Measurements from ENCODE around the gene FAM237A.

Gene FAM237A

DNA sequence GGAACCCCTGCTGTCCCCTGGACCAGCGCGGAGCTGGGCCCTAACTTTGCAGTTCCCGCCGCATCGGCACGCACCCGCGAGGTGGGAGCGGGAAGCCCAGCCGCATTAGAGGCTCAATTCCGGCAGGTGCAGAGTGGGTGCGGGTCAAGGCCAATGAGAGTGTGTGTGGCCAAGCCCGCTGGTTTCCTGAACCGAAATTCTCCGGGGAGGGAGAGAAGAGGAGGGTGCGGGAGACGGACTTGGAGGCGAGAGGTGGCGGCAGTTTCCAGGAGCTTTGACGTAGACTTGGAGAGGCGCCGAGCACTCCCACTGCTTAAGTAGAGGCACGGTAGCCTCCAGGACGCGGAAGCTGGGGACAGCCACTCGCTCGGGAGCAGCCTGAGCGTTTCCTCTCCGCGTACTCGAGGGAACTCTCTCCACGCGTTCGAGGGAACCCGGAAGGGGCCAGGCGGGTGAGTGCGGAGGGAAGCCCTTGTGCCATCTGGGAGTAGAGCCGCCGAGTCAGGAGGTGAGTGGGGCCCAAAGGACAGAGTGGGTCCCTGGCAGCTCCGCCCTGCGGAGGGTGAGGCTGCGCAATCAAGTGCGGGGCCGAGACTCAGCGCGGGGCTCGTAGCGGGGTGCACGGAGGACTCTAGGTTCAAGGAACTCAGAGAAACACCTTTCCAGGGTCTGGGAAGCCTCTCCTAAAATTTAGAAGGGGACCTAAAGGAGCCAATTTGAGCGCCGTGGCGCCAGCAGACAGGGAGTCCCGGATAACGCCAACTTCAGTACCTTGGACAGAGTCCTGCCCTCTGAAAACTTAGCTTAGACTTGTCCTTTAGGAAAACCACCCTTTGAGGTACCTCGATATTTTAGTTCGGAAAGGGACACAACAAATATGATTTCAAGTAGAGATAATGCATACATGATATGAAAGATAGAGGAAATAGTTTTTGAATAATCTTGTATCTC, at the start of gene FAM237A:
FAM237A (plus strand) TSS at position 413 of the 951 bp plus-strand sequence. CDS start 1,750 bp downstream, outside the sequence.
- H3K4me3 ChIP-seq (ENCODE audit: low read length), result no peak within 1 kb of the TSS
- TF ChIP-seq ZNF274 (IDR thresholded peaks at IDR 0.05; ENCODE audit: low read depth, low read length), result no peak

DNA sequence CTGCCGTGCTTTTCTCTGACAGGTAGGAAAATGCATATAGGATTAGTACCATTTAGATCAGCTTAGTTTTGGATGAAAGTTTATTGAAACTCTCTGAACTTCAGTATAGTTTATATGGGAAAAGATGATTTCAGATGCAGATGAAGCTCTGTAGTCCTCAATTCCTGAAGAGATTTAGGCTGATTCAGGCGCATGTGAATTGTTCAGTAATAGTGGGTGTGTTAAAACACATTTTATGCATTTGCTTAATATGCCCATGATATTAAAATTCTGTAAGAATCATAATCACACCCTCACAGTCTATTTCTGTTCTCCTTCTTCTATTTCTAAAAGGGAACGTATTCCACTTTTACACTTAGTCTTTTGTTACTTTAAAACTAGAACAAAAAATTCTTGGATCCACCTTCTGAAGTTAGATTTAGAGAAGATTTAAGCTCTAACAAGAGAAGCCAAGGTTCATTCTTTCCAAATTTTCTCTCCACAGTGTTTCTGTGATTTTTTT, 44.5 kb upstream of the FAM237A start:
- no peak overlapping the region for H3K4me3 ChIP-seq (ENCODE audit: low read length)
- TF ChIP-seq ZNF274 (IDR thresholded peaks at IDR 0.05; ENCODE audit: low read depth, low read length), result no peak

DNA sequence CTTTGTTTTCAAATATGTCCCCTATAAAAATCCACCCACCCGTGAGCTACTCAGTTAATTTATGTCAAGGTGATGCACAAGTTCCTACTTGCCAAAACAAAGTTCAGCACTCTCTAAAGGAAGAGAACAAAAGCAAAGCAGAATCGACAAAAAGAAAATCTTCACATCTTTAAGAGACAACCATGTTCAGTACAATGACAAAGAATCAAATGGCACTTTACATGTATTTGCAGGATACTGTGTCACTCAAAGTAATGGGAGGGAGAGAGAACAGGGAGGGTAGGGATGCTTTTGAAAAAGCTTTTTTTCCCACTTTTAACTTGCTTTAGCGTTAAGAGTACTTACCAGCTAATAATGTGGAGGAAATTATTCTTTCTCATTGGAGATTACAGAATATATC, 39.0 kb upstream of the FAM237A start:
- TF ChIP-seq ZNF274 (IDR thresholded peaks at IDR 0.05; ENCODE audit: low read depth, low read length), result no peak
- H3K4me3 ChIP-seq (ENCODE audit: low read length), result no peak overlapping the region

DNA sequence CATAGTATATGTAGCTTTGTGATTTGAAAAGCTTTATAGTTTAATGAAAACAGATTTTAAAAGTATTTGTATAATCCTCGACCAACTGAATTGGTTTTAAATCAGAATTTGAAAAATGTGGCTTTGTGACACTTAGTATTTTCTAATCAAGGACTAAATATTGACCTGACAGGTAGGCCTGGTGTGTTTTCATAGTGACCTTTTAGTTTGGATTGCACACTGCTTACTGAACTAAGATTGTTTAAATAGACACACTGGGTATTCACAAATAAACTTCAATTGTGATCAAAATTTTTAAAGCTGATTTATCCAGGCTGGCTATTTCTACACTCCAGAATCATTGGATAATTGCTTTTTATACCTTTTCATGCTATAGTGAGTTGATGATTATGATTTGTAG, 31.8 kb upstream of the FAM237A start:
- no peak for TF ChIP-seq ZNF274 (IDR thresholded peaks at IDR 0.05; ENCODE audit: low read depth, low read length)
- no peak overlapping the region for H3K4me3 ChIP-seq (ENCODE audit: low read length)

DNA sequence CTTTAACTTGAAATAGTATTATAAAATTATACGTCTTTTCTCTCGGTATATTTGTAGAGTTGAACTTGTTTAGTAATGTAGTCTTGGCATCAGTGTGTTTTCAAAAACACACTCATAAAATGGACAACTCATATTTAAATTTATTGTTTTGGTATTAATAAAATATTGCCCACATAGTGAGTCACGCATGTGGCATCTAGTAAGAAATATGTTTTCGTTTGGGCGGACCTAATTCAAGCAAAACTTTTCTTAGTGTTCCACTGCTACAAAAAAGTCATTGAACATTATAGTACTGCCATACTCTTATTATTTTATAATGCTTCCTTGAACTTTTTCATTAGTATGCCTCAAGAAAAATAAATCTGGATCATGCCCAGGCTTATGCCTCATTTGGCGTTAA, 31.1 kb upstream of the FAM237A start:
- no peak for TF ChIP-seq ZNF274 (IDR thresholded peaks at IDR 0.05; ENCODE audit: low read depth, low read length)
- H3K4me3 ChIP-seq (ENCODE audit: low read length), result no peak overlapping the region

DNA sequence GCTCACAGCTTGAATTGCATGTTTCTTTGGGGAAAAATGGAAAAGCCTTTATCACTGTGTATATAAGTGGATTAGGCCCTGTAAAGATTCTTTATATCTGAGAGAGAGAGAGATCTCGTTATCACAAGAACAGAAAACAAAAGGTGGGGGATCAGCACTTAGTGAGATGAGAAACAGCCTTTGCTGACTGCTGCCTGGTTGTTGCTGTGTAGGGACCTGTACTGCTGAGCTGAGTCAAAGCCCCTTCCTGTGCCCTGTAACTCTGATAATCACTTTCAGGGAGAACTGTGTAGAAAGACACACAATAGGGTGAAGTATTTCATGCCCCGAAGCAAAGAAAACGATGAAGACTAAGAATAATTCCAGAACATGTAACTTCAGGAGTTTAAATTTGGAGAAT, 30.6 kb upstream of the FAM237A start:
- H3K4me3 ChIP-seq (ENCODE audit: low read length), result no peak overlapping the region
- no peak for TF ChIP-seq ZNF274 (IDR thresholded peaks at IDR 0.05; ENCODE audit: low read depth, low read length)

DNA sequence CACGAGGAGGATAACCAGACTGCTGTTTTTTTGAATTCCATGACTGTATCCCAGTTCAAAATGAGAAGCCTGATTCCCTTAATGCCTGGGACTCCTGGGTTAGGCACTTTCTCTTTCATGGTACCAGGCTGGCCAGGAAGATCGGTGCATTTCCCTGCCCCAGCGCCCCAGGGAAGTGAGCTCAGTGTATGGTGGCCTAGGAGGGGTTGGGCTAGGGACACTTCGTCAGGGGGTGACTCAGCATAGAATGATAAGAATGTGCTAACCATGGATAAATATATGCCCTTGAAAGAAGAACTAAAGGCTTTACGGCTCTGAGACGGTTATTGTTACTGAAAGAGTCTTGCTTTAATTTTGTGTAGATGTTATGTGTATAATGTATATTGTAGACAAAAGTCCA, 27.5 kb upstream of the FAM237A start:
- TF ChIP-seq ZNF274 (IDR thresholded peaks at IDR 0.05; ENCODE audit: low read depth, low read length), result no peak
- H3K4me3 ChIP-seq (ENCODE audit: low read length), result no peak overlapping the region

DNA sequence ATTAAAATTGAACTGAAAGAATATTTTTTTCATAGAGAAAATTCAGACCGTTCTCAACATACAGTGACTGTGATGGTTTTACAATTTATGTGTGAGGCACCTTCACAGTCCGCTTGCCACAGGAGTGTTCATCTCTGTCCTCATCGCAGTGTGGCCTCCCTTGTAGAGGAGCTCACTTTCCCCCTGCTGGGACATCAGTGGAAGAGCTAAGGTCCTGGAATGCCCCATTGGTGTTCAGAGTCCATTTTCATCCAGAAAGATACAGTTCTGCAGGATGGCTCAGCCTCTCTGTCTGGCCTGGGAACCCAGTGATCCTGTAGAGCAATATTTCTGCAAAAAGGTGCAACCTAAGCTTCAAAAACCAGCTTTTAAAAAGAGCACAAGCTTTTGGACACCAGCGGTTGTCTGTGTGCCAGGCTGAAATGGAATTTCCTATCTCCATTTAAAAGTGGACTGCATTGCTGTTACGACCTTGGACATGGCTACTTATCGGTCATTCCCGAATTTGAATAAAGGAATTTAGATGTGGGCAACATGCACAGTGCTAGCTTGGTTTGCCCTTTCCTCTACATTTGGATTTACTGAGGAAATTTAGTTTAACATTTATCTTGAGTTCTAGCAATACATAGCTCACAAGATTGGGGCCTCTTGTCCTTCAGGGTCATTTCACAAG, 26.7 kb upstream of the FAM237A start:
- TF ChIP-seq ZNF274 (IDR thresholded peaks at IDR 0.05; ENCODE audit: low read depth, low read length), result no peak
- H3K4me3 ChIP-seq (ENCODE audit: low read length), result no peak overlapping the region

DNA sequence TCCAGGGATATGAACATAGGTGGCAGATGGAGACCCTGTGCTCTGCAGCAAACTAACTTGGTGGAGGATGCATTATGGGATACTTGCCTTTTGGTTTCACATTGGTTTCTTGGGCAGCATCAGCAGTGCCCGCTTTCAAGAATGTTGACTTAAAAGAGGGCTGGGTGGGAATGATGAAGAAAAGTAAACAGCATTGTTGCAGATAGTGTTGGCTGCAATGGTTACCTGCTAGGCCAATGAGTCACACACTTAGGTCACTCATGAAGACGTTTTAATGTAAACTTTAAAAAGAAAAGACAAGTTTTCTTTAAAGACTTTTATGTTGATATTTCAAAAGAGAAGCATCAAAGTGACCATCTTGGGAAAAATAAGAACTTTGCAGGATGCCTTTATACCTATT, 26.1 kb upstream of the FAM237A start:
- no peak for TF ChIP-seq ZNF274 (IDR thresholded peaks at IDR 0.05; ENCODE audit: low read depth, low read length)
- no peak overlapping the region for H3K4me3 ChIP-seq (ENCODE audit: low read length)

DNA sequence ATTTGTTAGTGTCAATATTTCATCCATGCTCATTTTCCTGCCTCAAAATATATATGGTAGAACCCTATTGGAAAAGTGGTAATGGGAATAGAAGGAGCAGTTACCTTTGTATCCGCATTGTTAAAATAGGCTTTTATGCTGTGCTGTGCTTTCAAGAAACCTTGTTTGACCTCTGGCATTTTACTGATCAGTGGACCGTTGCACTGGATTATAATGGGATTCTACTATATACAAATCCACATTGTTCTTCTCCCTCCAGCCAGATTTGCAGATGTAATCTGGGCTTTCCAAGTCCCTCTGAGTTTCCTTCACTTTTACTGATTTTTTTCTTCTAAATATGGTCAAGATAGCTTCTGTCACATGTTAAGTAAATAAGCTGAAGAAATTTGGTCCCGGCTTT, 23.3 kb upstream of the FAM237A start:
- TF ChIP-seq ZNF274 (IDR thresholded peaks at IDR 0.05; ENCODE audit: low read depth, low read length), result no peak
- H3K4me3 ChIP-seq (ENCODE audit: low read length), result no peak overlapping the region

DNA sequence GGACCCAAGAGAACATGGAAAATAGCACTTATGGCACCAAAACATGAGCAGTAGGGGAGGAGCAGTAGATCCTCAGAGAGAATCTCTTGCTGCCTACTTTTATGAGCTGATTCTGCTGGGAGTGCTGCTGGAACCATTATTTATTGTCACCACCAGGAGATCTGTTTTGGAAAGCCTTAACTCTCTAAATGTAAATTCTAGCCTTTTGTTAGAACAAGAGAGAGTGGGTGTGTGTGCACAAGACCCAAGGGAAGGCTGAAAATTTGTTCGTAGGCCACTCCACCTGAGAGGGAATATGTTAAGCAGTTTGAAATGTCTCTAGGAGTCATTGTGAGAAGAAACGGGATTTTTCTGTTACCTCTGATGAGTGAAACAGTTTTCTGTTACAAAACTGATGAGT, 16.2 kb upstream of the FAM237A start:
- no peak for TF ChIP-seq ZNF274 (IDR thresholded peaks at IDR 0.05; ENCODE audit: low read depth, low read length)
- no peak overlapping the region for H3K4me3 ChIP-seq (ENCODE audit: low read length)

DNA sequence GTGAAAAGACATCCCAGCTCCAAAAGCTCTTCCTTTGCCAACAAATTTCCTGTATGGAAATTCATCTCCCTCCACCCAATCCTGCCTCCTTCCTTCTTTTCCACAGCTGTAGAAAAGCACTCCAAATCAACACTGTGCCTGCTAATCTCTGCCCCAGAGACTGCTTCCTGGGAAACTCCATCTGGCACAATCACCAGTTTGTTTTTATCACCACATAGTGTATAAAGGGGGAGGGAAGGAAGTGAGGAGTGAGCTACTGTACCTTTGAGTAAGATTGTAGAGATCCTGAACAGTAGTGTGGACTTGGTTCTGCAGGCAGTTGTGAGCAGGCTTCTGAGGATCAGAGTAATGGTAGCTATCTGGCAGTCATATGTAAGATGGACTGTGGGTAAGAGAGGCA, 14.7 kb upstream of the FAM237A start:
- no peak for TF ChIP-seq ZNF274 (IDR thresholded peaks at IDR 0.05; ENCODE audit: low read depth, low read length)
- no peak overlapping the region for H3K4me3 ChIP-seq (ENCODE audit: low read length)

DNA sequence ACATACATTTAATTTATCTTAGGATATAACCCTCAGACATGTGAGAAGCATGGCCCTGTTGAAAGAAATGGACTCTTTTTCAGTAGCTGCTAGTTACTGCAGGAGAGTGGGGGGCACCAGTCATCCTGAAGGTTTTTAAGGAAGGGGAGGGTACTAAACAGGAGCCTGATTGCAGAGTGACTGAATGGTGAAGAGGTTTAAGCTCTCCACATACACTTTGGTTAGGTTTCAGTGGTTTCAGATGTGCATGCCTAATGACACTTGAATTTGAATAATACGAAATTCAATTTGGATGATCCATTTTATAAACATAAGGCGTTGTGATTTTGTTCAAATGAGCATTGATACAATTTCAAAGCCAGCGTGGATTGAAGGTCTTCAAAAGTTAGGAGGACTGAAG, 10.9 kb upstream of the FAM237A start:
- TF ChIP-seq ZNF274 (IDR thresholded peaks at IDR 0.05; ENCODE audit: low read depth, low read length), result no peak
- no peak overlapping the region for H3K4me3 ChIP-seq (ENCODE audit: low read length)

DNA sequence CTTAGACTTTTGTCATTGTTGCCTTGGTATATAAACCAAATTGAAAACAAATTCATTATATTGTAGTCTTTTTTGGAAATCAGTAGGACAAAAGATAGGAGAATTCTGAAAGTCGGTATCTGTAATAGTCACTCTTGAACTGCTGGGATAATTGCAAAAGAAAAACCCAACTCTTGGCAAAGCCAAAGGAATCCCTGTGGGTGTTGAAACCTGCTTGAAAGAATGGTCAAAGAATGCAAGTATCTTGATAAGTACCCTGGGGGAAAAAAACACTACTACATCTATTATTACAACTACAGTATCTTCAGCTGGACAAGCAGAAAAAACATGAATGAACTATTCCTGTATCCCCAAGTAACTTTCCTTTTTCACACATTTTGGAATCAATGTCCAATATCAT, 7.3 kb upstream of the FAM237A start:
- H3K4me3 ChIP-seq (ENCODE audit: low read length), result no peak overlapping the region
- TF ChIP-seq ZNF274 (IDR thresholded peaks at IDR 0.05; ENCODE audit: low read depth, low read length), result no peak

DNA sequence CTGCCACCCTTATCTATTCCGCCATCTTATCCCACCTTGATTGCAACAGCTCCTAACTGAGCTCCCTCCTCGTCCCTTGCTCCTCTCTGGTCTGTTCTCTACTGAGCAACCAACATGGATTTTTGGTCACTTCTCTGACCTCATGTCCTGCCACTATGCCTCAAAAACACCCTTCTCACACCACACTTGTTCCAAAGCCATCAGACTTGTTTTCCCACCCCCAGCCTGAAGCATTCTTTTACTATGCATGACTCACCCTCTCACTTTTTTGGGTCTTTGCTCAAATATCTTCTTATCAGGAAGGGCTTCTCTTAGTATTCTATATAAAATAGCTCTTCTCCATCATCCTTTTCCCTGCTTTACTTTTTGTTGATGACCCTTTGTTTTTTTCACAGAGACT, 2.7 kb upstream of the FAM237A start:
- TF ChIP-seq ZNF274 (IDR thresholded peaks at IDR 0.05; ENCODE audit: low read depth, low read length), result no peak
- no peak overlapping the region for H3K4me3 ChIP-seq (ENCODE audit: low read length)

All from GM08714 (cell line).